NOMO-1 (cell line): ENCODE data around the gene DSP.

Source experiments
- DNase-seq, 2 experiments: peaks; one replicate each; lab custom pipeline; 2025; ENCODE audit not compliant: unreplicated experiment in 2 of 2; lab: John Stamatoyannopoulos, UW

The DSP gene

DNA sequence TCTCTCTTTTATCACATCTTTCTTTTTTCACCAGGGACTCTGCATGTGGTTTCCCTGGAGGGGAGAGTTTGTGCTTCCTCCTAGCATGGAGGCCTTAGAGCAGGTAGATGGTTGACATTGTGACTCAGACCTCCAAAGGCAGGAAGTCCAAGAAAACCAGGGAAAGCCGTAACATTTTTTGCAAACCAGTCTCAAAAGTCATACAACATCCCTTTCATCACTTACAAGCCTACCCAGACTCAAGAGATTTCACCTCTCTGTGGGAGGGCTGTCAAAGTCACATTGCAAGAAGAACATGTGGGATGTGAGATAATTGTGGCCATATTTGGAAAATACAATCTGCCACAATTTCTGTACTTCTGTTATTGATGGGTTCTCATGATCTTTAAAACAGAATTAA, 94.7 kb downstream of the DSP start:
- DNase-seq: no peak
